Stimulated activated CD8-positive, alpha-beta memory T cell treated with anti-CD3 and anti-CD28 coated beads, Interleukin-4, amount 100 ng/mL, for 4 hours (primary cell): ENCODE data around the gene ZP1.

Source experiments
- DNase-seq, 2 donors: peaks; one replicate each; pipeline ENCODE4 v3.0.0-alpha.2; 2020; ENCODE audit warnings: low read depth in 2 of 2, low spot score in 1 of 2

ZP1 gene

DNA sequence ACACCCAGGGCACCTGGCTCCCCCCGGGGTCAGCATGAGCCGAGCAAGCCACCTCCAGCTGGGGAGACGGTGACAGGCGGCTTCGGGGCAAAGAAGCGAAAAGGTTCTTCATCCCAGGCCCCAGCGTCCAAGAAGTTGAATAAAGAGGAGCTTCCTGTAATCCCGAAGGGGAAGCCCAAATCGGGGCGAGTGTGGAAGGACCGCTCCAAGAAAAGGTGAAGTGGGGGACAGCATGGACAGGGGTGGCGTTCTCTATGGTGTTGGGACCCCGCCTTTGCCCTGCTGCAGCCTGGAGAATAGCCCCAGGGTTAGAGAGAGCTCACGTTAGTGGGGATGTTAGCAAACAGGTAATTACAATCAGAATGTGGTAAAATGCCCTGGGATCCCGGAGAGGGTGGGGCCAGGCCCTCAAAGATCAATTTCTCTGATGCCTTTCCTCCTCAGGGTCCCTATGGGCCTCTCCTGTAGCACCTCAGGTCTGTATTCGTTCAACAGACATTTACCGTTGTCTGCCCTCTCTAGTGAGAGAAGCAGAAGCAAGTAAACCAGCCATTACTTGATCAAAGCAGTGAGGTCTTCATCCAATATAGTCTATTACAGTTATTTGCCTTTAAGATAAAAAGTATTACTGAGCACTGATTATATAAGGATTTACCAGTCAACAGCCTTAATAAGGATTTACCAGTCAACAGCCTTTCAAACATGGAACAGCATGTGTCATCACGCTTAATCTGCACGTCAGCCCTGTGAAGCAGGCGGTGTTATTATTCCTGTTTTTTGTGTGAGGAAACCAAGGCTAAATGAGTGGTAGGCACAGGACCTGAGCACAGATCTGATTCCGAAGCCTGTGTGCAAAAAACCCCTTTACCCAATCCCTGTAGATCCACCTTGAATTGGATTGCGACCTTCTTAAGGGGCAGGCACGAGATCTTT lies 24.4 kb upstream of the ZP1 start:
- no peak for DNase-seq

DNA sequence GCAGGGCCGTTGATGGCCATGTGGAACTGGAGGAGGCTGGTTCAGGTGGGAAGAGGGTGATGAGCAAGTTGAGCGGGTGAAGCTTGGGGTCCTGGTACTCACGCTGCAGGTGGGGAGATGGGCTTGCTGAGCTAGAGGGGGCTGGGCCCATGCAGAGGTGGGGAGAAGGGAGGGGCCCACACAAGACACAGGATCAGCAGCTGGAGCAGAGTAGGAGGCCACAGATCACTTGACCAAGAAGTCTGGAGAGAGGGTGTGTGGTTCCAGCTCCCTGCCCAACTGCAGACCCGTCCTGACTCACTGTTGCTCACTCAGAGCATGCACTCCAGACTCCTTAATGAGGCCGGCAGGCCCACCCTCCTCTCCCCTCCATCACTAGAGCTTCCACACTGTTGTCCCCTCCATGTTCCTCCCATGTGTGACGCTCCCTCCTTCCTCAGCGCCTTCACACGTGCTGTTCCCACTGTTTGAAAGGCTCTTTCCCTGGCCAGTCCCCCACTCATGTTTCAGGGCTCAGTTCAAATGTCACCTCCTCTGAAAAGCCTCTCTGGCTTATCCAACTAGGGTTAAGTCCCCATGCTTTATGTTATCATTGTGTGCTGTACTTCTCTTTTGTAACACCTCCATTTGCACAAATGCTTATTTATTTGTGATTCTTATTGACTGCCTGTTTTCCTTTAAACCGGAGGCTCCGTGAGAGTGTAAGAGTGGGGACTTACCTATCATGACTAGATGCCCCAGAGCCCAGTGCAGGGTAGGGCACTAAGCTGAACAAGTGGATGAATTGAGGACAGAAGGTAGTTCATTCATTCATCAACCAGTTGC lies 23.1 kb upstream of the ZP1 start:
- no peak for DNase-seq

DNA sequence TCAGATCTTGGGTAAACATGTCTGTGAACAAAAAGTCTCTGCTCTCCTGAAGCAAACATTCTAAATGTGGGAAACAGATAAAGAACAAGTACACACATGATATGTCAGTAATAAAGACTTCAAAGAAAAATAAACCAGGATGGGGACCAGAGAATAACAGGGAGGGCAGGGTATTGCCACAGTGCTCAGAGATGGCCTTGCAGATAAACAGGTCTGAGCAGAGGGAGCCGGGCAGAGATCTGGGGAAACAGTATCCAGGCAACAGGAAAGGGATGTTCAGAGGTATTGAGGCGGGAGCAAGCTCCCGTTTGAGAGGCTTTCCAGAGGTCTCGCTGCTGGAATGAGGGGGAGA lies 22.5 kb upstream of the ZP1 start:
- DNase-seq: no peak

DNA sequence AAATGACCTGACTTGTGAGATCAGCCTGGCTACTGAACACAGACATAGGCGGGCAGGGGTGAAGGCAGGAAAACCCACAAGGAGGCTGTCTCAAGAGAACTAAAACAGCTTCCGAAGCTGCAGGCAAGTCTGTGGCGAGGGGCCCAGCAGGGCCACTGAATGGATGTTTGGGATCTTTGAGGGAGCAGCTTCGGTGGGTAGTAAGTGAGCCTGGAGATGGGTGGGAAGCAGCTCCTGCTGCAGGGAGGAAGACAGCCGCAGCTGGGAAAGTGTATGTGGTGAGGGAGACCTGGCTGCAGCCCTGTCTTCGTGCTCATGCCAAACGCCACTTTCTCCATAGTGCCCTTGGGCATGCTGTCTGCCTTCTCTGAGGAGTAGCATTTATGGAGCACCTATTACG lies 22.0 kb upstream of the ZP1 start:
- DNase-seq: no peak

DNA sequence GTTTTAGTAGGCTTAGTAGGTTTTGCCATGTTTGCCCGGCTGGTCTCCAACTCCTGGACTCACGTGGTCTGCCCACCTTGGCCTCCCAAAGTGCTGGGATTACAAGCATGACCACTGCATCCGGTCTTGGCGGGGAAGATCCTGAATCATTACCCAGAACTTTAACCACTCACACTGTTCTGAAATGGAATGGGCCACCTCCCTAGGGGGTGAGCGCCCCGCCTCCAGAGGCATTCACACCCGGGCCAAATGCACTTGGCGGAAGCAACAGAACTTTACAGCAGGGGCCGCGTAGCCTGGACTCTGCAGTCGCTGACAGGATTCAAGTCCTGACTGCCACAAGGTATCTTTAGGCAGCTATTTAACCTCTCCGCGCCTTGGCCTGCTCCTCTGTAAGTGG lies 20.1 kb upstream of the ZP1 start:
- DNase-seq: no peak

DNA sequence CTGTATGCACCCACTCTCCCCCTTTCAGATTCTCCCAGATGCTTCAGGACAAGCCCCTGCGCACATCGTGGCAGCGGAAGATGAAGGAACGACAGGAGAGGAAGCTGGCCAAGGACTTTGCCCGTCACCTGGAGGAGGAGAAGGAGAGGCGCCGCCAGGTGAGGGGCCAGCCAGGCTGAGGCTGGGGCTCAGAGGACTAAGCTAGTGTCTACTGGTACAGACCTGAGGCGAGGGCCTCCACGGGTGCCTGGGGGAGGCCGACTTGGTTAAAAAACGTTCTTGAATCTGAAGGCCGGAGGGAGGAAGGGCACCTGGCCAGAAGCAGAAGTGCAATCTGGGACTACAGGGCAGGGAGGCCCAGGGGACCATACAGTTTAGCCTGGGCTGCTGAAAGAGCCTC lies 19.4 kb upstream of the ZP1 start:
- DNase-seq: no peak

DNA sequence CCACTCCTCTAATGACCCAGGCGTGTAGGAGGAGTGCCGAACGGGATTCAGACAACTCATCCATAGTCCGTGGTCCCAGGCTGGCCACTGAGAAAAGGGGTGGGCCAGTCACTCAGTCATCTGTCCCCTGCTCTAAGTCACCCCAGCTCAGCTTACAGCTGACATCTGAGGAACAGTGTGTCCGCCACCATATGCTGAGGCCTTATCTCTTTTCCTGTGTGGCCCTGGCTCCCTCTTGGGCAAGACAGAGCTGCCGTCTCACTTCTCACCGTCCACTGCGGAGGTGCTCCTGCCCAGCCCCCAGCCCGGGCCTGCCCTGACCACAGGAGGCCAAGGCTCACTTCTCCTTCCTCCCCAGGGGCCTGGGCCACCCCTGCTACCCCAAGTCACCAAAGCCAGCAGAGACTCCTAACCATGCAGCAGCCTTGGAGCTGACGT lies 18.6 kb upstream of the ZP1 start:
- no peak for DNase-seq

DNA sequence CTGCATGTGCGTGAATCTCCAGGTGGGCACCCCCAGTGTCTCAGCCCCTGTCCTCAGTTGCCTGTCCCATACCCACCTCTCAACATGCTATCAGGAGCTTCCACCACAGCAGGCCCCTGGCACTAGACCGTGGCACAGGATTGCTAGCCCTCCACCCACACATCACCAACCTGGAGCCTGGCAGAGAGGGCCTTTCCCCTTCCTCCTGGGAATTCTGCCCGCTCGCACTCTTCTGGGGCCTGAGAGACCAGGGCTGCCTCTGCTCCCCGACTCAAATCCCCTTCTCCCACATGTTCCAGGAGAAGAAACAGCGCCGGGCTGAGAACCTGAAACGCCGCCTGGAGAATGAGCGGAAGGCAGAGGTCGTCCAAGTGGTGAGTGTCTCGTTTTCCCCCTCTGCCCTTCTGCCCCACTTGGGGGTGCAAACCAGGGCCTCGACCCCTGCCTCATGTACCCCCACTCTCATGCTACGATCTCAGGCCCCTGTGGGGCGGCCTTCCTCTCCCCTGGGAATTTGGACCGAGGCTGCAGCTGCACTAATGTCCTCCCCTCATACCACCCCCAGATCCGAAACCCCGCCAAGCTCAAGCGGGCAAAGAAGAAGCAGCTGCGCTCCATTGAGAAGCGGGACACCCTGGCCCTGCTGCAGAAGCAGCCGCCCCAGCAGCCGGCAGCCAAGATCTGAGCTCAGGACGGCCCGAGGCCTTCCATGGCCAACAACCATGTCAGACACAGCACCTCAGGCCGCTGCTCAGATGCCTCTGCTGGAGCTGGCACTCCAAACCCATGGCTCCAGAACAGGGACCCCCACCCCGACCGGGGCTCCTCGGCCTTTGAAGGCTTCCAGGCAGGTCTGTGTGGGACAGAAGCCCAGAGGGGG lies 17.5 kb upstream of the ZP1 start:
- no peak for DNase-seq

DNA sequence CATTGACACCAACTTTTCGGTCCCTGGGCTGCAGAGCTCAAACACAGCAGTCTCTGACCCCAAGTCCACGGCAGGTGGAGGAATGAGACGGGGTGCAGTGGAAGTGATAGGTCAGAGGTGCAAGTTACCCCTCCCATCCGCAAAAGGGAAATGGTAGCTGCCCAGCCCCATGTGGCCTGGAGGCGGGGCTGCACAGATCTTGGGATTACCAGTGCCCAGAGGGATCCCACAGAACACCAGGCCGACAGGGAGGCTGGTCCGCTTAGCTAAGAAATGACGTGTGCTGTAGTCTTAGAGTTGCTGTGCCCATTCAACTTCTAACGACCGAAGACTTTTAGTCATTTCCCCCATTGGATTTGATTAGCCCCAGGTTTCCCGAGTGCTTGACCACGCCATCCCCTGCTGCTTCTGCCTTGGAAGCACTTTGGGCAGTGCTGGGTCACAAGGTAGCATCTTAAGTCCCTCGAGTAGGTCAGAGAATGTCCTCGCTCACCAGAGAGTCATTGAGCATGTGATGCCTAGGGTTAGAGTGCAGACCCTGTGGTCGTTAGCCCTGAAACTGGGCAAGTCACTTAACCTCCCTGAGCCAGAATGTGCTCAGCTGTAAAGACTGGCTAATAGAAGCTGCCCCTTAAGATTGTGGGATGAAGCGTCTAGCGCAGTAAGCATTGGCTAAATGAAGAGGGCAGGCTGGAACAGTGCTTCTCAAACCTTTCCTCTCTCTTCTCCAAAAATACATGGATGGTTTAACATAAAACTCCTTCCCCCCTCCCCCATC lies 15.8 kb upstream of the ZP1 start:
- DNase-seq: no peak

DNA sequence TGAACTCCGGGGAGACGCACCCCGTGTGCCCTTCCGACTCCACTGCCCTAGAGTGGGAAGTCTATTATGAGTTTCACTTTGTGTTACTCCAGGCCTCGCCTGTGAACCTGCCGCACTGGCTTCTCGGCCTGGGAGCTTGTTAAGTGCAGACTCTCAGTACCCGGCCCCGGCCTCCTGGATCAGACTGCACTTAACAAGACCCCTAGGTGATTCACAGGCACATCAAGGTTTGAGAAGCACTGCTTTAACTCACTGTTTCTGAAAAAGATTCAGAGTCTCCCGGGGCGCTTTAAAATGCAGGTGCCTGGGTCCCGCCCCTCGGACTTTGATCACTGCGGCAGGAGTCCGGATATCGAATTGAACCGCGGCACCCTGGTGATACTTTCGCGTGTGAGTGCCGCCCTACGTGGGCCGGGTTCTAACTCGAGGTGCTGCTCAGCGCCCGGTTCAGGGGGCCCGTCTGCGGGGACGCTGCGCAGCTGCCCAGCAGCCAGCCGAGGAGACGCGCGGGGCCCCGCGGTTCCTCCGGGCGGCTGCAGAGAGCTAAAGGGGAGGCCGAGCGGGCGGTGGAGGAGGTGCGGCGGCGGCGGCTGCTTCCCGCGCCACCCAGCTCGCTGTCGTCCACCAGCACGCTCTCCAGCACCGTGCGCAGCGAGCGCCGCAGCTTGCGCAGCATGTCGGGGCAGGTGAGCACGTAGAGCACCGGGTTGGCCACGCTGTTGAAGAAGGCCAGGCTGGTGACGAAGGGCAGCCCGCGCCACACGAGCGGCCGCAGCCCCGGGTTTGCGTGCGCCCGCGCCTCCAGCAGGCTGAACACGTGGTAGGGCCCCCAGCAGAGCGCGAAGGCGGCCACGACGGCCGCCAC lies 15.0 kb upstream of the ZP1 start:
- DNase-seq: no peak

DNA sequence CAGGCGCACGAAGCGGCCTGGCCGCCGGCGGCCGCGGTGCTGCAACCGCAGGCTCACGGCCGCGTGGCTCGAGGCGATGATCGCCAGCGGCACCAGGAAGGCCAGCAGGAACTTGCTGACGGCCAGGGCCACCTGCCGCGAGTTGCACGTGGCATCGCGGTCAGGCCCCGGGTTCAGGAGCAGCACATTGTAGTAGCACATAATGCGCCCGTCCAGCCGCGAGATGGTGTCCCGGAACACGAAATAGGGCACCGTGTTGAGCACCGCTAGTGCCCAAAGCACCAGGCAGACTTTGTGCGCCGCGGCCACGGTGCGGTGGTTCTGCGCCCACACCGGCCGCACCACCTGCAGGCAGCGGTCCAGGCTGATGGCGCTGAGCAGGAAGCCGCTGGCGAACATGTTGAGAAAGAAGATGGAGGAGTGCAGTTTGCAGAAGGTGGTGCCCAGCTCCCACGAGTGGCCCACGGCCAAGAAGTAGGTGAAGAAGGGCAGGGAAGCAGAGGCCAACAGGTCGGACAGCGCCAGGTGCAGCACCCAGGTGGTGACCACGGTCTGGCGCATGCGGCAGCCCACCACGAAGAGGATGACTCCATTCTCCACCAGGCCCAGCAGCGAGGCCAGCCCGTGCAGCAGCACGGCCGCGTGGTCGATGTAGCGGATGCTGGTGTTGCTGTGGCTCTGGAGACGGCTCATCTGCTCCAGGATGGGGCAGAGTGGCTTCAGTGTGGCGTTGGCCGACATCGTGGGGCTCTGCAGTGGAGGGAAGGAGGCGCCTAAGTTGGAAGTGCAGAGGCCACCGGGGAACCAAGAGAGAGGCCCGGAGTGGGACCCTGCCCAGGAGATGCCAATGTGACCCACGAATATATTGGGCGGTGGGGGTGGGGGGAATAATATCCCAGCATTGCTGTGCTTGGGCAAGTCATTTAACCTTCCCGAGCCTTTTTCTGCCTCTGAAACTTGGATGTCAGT lies 14.1 kb upstream of the ZP1 start:
- DNase-seq: no peak

DNA sequence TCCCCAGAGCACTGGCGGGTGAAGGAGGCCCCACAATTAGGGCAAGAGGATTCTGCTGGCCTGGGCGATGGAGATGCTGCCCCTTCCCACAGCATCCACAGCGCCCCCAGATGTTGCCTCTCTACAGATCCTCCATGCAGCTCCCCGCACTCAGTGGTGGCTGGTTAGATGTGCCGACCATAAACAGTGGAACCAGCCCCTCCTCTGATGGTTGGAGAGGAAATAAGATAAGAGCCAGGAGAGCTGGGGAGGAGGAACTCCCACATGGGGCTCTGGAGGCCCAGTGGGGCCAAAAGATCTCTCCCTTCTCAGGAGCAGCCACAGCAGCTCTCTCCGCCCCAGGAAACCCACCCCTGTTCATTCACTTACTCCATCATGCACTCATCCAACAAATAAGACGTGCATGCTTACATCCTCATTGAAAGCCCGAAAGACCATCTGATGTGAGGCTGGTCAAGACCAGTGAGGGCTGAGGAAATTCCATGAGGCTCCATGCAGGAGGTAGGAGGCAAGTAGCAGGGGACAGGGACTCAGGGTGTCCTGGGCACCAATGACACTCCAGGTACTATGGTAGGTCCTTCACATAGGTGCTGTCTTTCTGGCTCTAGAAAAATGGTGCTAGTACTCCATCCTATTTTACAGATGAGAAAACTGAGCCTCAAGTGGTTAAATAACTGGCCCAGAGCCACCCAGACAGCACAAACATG lies 13.0 kb upstream of the ZP1 start:
- no peak for DNase-seq

DNA sequence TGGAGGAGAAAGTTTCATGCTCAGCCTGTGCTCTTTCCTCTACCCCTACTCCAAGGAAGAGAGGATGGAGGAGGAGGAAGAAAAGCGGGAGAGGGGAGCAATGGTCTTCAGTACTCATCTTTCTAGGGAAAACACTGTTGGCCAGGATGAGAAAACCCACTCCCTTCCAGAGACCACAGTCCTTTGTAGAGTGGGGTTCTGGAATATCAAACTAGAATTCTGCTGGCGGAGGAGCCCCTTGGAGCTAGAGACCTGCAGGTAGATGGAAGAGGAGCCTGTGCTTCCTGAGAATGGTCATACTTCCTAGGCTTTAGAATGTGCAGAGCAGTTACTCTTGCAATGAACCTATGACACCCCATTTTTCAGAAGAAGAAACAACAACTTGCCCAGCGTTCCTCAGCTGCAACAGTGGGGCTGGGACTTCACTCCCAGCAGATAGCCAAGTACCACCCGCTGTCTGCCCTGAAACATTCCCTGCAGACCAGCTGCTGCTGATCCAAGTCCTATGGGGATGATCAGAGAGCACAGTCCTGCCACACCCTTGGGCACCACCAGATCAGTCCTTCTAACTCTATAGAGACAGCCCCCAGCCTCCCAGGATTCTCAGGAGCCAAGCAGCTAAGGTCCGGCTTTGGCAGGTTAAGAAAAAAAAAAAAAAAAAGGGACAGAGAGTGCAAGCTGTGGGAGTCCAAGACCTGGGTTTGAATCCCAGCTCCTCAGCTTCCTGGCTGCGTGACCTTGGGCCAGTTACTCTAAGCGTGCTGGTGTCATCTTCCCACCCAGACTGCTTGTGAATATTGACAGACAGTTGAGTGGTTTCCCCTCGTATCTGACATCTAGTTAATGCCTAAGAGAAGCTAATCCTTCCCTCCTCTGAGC lies 12.3 kb upstream of the ZP1 start:
- no peak for DNase-seq

DNA sequence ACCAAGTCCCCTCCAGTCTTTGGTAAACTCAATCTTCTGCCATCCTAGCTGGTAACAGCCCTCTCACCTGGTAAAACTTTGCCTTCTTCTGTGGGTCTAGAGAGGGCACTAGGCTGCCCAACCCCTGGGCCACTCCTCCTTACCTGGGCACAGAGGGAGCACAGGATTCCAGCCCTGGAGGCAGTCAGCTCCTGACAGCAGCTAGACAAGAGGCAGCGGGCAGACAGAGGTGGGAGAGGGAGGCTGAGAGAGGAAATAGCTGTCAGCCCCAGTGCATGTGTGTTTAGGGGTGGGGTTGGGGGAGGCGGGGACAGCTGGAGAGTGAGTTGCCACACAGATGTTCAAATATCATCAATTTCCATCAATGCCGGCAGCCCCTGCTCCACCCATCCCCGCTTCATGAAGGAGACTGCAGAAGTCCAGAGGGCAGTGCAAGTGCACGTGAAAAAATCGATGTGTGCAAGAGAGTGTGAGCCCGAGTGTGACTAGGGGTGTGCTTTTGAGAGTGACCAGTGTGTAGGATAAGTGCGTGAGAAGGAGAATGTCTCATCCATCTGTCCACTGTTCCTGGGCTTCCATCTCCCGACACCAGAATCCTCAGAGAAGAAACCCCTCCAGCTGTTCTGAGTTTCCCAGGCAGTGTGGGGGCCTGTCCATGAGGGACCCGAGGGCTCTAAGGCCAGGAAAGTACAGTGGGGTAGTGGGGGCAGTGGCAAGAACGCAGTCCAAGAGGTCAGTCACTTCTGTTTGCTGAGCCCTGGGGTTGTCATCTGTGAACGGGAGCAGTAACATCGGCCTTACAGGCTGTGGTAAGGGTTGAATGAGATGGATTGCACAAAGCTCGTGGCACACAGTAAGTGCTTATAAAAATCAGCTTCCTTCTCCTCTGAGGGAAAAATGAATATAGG lies 11.4 kb upstream of the ZP1 start, which contains the start of gene PTGDR2:
Gene PTGDR2 (minus strand): TSS at position 225 of the 908 bp plus-strand sequence. CDS start 2,228 bp downstream, outside the sequence.
- no peak for DNase-seq

DNA sequence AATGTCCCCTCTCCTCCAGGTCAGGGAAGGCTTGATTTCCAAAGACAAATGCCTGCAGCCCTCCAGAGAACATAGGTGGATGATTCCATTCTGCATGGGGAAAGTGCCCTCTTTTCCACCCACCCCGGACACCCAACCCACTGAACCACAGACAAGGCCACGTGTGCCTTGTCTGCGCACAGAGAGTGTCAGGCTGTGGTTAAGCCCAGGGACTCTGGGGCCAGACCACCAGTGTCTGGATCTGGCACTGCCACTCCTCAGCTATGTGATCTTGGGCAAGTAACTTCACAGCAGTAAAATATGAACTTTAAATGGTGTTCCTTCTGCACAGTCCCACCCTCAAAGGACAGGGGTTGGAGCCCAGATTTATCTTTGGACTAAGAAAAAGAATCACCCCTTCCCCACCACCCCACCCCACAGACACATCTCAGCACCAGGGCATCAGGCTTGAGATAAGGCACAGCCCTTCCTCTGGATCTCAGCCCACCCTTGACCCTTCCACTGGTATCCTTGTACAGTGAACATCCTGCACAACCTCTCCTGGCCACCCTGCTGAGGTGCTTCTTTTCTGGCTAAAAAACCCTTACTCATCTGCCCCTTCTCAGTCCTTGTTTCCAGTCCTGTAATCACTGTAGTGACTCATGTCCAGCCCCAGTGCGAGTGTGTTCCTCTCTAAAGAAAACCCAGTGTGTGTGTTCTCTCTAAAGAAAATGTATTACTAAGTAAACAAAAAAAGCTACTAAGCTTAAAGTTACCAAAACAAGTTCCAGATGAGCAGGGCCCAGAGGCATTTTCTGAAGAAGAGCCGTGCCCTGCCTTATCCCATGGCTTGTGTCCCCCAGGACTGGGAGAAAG lies 9.7 kb upstream of the ZP1 start:
- DNase-seq: no peak
